HG03064 (cell line): ENCODE data around the gene PNPT1.

Experiments
- ATAC-seq: cut with Tn5 transposase; IDR thresholded peaks from one replicate; pipeline ENCODE4 v1.9.1; 2021; ENCODE audit warnings: low read depth; ENCODE audit not compliant: unreplicated experiment

The PNPT1 gene

GRCh38 chr2:55672630-55673029 lies 21.0 kb downstream of the PNPT1 start:
- ATAC-seq, result no peak

DNA sequence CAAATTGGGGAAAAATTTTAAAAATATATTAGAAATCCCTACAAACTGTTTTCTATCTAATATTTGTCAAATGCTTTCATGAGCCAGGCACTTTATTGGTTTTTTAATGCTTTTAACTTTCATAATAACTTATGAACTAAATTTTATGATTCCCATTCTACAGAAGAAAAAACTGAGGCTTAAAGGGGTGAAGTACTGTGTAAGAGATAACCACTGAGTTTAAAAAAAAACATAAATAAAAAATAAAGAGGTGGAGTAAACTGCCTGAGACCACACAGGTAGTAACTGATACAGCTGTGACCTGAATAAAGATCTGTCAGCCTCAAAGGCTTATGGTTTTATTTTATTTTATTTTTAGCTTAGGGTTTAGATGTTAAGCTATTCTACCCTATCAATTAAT lies 24.7 kb downstream of the PNPT1 start:
- ATAC-seq, result no peak

GRCh38 chr2:55653255-55653654 lies 40.4 kb downstream of the PNPT1 start:
- no peak for ATAC-seq

- ATAC-seq, result no peak
Measured at GRCh38 chr2:55649211-55649610, 44.4 kb downstream of the PNPT1 start.

DNA sequence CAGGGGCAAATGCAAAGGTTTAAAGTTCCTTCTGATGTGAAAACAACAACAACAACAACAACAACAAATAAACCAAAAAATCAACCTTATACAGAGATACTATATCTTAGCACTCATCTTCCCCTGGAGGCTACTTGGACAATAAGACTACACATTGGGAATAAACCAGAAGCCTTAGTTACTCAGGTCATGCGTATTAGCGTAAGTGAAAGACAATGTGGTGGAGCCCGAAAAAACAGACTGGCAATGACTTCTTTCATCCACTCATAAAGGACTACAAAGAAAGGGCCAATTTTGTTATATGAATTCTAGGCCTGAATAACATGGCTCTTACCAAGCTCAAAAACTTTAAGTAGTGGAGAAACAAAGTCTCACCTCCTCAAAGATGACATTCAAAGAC lies 56.8 kb downstream of the PNPT1 start:
- no peak for ATAC-seq

- ATAC-seq, result no peak
Measured at GRCh38 chr2:55628931-55629330, 64.7 kb downstream of the PNPT1 start.

DNA sequence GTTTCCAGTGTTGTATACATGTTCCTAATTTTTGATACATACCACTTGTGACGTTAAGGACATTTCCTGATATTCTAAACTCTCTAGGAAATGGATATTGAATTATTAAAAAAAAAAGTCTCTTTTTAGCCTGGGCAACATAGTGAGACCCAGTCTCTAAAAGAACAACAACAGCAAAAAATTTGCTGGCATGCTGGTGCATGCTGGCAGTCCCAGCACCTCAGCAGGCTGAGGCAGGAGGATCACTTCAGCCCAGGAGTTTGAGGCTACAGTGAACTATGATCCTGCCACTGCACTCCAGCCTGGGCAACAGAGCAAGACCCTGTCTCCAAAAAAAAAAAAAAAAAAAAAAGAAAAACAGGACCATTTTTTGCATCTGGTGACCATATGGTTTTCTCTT lies 65.7 kb downstream of the PNPT1 start:
- no peak for ATAC-seq

DNA sequence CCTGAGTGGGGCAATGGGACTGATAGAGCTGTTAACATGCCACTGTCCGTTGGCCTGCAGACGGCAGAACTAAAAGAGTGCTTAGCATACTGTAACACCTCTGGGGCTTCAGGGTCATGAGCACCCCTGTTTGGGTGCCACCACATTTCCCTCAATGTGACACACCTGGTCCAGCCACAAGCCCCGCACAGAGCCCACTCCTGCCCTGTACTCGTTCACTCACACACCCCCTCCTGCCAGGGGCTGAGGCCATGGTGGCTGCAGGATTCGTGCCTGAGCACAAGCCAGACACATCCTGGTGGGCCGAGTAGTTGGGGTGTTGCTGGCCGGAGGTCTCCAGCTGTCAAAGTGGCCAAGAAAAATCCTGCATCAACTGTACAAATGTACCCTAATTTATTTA lies 71.8 kb downstream of the PNPT1 start:
- no peak for ATAC-seq

GRCh38 chr2:55620123-55620779 lies 73.4 kb downstream of the PNPT1 start:
- ATAC-seq, result no peak

DNA sequence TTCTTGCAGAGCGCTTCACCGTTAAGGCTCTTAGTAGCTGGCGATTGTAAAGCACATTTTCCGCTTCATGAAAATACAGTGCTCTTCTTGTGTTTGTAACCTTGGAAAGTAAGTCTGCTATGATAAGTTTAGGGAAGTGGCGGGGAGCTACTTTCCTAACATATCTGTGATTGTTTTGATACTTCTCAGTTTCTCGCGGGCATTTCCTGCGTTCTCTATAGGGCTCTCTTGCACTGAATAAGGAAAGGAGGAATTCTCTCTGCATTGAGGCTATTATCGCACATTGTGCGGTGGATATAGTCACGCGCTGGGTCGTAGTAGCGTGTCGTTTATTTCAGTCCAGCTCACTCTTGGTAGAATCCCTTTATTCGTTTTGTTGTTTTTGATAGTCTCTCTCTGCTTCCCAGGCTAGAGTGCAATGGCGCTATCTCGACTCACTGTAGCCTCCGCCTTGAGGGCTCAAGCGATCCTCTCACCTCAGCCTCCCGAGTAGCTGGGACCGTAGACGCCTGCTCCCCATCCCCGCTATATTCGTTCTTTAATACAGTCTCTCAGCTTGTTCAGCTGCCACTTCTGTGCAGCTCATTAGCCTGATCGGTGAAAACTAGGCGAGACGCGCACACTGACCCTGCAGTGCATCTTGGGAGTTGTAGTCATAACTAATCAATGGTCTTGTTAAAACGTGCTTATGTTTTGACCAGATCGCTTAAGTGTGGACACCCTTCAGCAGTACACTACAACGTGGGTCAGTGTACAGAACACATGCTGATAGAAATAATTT lies 75.2 kb downstream of the PNPT1 start:
- ATAC-seq, result no peak

GRCh38 chr2:55618025-55618274 lies 75.7 kb downstream of the PNPT1 start:
- ATAC-seq, result no peak

GRCh38 chr2:55617175-55618024 lies 76.2 kb downstream of the PNPT1 start, which contains the start of gene PPP4R3B:
Gene PPP4R3B, minus strand, starts transcription at chr2:55617622. Its CDS starts 337 bp downstream, at chr2:55617285.
- ATAC-seq, result peak; percentile 84

GRCh38 chr2:55616551-55617174 lies 77.0 kb downstream of the PNPT1 start:
- ATAC-seq, result peak; percentile 15

GRCh38 chr2:55611997-55612396 lies 81.6 kb downstream of the PNPT1 start:
- no peak for ATAC-seq

DNA sequence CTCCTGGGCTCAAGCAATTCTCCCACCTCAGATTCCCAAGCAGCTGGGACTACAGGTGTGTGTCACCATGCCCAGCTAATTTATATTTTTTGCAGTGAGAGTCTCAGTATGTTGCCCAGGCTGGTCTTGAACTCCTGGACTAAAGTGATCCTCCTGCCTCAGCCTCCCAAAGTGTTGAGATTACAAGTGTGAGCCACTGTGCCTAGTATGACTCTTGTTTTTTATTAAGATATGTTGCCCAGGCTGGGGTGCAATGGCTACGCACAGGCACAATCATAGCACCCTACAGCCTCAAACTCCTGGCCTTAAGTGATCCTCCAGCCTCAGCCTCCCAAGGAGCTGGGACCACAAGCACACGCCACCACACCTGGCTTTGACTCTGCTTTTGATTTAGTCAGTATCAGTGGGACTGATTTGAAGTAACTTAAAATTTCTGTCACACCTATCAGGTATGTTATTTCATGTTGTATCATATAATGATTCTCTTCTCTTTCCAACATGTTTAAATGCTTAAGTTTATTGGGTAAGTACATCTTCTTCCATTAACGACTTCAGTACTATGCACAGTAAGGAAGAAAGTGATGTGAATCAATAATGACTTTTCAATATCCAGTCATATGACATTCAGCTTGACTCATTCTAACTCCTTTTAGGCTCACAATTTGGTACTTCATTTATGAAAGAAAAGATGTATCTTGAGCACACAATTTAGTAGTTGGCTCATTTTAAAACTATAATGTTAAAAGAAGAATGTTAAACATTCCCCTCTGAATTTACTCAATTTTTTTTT lies 82.5 kb downstream of the PNPT1 start:
- no peak for ATAC-seq

DNA sequence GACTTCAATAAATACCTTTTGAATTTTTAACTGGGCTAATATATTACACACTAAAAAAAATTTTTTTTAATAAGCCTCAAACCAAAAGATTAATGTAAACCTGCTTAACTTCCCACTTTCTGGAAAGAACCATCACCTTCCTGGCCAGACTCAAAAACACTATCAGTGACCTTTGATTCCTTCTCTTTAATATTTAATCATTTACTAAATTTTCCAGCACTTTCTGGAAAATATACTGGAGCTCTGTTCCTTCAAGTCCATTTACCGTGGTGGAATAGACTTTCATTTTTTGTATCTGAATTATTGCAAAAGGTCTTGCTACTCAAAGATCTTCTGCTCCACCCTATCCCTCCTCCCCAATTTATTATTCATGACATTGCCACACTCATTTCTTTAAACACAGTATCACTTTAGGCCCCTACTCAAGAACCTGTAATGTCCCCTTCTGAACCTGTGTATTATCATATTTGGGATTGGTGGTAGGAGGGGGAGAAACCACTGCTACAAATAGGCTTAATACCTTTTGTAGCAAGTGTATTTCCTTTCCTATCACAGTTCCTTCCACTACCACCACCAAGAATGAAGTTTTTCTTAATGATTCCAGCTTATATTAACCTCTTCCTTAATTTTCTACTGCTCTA lies 83.6 kb downstream of the PNPT1 start:
- no peak for ATAC-seq

- no peak for ATAC-seq
Measured at GRCh38 chr2:55609193-55609794, 84.3 kb downstream of the PNPT1 start.

GRCh38 chr2:55607717-55608116 lies 85.9 kb downstream of the PNPT1 start:
- ATAC-seq, result no peak

- no peak for ATAC-seq
Measured at GRCh38 chr2:55604027-55604565, 89.5 kb downstream of the PNPT1 start.
